ENCODE measurements around the gene GP2.
"Not testable (repeated sequence)": the region's sequence is repeated elsewhere in the genome, so short reads cannot be mapped to it uniquely, and the experiment has no call there.

The GP2 gene

GRCh38 chr16:20325005-20325404 is 2.3 kb downstream of the GP2 start:
- no peak for DNase-seq (ENCODE audit: low read depth in 2 of 2)

DNA sequence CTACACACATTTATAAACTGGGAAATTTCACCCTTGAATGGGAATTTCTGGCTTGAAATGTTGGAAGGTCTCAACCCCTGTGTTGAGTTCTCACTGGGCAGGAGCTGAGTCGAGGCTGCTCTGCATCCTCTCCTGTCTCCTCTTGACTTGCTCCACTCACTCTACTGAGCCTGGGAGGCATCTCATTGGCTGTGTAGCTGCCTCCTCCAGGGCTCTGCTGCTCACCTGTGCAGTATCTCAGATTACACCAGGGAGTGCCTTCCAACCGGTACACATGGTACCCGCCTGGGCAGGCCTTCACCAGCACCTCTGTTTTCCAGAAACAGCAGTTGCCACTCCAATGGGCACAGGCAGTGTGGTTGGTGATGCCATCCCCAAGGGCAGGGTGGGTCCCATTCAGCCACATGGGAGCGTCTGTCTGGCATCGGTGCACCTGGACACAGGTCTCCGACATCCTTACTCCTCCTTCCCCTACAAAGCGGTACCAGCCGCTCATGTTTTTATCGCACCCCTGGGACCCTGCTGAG is 3.7 kb downstream of the GP2 start:
- DNase-seq (ENCODE audit: low read depth in 2 of 2) = no peak

DNA sequence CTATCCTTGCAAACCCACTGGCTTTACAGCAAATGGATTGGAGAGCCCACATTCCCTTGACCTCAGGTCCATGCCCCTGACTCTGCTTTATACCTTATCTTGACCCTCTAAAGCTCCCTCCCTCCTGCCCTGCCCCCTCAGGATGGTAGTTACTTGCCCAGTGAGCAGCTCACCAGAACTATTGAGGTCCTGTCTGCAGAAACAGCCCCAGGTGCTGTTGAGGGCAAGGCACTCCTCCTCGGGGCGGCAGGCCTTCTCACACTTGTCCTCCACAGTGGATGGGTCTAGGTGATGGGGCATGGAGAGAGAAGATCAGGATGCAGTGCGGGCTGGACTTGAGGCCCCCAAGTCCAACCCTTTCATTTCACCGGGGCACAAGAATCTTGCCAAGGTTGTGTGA is 4.6 kb downstream of the GP2 start:
- DNase-seq (ENCODE audit: low read depth in 2 of 2) = no peak

DNA sequence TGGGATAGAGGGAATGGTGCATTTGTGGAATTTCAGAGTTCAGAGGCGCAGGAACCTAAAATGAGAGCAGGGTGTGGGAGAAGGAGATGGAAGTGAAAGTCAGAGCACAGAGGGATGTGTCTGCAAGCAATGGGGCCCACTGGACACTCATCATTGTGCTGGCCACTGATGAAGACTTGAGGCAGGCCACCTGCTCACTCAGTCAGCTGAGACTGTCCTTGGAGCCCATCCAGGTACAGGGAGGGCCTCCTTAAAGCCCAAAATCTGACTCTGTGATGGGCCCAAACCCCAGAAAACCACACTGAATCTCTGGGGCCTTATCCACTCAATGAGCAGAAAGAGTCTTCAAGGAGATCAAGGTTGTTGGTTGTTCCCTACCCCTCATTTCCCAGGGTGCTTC is 5.6 kb downstream of the GP2 start:
- no peak for DNase-seq (ENCODE audit: low read depth in 2 of 2)

GRCh38 chr16:20321051-20321450 is 6.3 kb downstream of the GP2 start:
- DNase-seq (ENCODE audit: low read depth in 2 of 2) = not testable (repeated sequence)

DNA sequence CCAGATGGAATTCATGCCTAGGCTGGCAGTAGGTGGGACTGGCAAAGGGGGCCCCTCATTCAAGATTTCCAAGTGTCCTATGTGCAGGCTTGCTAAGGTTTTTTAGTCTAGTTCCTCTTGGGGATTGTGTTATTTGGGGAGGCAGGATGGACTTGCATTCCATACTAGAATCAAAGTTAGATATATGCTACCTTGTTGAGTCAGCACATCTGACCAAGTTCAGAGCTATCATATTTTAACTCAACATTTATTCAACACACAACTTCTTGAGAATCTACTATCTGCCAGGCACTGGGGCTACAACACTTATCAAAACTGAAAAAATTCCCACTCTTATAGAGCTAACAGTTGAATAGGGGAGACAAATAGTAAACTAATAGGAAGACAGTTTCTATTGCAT is 6.7 kb downstream of the GP2 start:
- no peak for DNase-seq (ENCODE audit: low read depth in 2 of 2)

- DNase-seq (ENCODE audit: low read depth in 2 of 2) = no peak
Measured at GRCh38 chr16:20320178-20320577, 7.1 kb downstream of the GP2 start.

DNA sequence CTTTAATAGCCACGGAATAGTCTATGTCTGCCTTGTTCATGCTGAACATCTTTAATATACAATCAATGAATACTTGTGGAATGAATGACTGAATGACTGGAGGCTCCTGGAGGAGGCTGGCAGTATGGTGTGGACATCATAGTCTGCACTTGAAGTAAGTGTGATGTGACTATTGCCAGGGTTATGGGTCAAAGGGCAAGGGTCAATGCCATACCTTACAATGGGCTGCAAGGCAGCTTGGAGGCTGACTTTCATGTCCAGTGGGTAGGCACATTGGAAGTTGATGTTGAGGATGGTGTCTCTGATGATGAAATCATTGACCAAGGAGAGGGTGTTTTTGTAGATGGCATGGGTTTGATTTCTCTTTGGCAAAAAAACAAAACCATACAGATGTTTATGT is 7.9 kb downstream of the GP2 start:
- DNase-seq (ENCODE audit: low read depth in 2 of 2) = no peak

- DNase-seq (ENCODE audit: low read depth in 2 of 2) = no peak
Measured at GRCh38 chr16:20318437-20318836, 8.9 kb downstream of the GP2 start.

- no peak for DNase-seq (ENCODE audit: low read depth in 2 of 2)
Measured at GRCh38 chr16:20318006-20318405, 9.3 kb downstream of the GP2 start.

GRCh38 chr16:20317117-20317516 is 10.2 kb downstream of the GP2 start:
- DNase-seq (ENCODE audit: low read depth in 2 of 2) = no peak

DNA sequence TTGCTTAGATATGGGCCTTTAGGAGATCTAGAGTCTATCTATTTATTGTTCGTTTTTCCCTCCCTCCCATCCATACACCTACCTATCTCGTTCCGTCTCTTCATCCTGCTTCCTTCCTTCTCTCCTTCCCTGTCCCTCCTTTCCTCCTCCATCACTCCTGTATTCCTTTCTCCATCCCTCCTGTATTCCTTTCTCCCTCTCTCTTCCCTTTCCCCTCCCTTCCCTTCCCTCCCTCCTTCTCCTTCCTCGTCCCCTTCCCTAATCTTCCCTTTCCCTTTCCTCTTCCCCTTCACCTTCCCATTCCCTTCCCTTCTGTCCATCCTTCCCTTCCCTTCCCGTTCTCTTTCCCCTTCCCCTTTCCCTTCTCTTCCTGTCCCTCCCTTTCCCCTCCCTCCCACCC is 10.6 kb downstream of the GP2 start:
- no peak for DNase-seq (ENCODE audit: low read depth in 2 of 2)

DNA sequence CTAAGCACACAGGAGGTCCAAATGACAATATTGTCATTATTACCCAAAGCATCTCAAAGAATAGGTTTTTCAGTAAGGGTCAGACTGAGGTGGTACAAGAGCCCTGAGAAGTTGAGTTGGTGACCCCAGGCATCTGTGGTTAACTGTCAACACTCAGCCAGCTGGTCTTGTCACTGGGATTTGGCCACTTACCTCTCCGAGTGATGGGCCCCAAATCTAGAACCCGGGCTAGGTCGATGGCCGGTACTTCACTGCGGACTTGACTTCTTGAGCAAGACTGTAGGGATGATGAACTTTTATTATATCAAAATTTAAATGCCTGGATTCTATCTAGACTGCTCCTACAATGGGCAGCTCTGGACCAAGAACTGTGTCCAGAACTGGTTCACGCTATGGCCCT is 11.5 kb downstream of the GP2 start:
- DNase-seq (ENCODE audit: low read depth in 2 of 2) = no peak

DNA sequence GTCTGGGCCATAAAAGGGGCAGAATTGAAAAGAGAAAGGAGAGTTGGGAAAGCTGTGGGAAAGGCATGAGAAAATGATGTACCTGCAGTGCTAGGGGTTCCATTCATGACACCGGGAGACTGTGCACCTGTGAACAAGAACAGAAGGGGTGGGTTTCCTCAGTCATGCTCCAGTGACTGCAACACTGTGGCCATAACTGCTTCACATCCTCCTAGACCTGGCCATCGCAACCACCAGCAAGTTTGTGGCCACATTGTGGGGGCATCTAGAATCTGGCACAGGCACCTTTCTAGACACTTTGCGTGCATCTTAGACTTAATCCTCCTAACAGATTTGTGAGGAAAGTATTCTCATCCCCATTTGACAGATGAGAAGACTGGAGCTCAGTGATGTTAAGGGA is 12.7 kb downstream of the GP2 start:
- DNase-seq (ENCODE audit: low read depth in 2 of 2) = no peak

- no peak for DNase-seq (ENCODE audit: low read depth in 2 of 2)
Measured at GRCh38 chr16:20313741-20314140, 13.6 kb downstream of the GP2 start.

DNA sequence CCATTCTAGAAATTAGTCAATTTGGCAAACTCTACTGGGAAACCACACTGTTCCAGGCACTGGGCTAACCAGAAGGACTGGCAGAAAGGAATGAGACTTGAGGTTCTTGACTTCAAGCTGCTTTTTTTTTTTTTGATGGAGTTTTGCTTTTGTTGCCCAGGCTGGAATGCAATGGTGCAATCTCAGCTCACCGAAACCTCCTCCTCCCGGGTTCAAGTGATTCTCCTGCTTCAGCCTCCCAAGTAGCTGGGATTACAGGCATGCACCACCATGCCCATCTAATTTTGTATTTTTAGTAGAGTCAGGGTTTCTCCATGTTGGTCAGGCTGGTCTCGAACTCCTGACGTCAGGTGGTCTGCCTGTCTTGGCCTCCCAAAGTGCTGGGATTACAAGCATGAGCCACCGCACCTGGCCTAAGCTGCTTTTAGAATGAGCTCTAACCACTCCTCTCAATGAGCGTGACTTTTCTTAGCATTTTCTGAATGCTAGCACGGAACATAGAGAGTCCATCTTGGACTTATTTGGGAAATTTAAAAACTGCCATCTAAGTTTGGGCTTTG is 14.7 kb downstream of the GP2 start:
- DNase-seq (ENCODE audit: low read depth in 2 of 2) = not testable (repeated sequence)

- DNase-seq (ENCODE audit: low read depth in 2 of 2) = no peak
Measured at GRCh38 chr16:20311548-20311947, 15.8 kb downstream of the GP2 start.

- DNase-seq (ENCODE audit: low read depth in 2 of 2) = no peak
Measured at GRCh38 chr16:20310421-20311395, 16.6 kb downstream of the GP2 start.

DNA sequence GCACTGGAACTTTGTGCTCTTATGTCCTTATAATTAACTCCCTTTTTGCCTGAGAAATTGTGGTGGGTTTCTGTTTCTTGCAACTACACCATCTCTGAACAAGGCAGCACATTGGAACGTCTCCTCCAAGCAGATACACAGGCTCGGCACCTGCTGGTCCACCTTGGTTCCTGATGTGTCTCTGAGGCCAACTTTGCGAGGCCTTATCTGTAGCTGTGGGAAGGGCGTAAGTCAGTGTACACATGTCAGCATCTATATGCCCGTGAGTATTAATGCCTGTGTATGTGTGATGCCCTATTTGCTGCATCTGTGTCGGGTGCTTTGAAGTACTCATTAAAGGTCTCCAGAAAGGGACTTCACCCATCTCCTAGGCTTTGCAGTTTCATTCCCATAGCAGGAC is 17.5 kb downstream of the GP2 start:
- DNase-seq (ENCODE audit: low read depth in 2 of 2) = no peak

GRCh38 chr16:20308801-20309590 is 18.3 kb downstream of the GP2 start:
- no peak for DNase-seq (ENCODE audit: low read depth in 2 of 2)

GRCh38 chr16:20308266-20308665 is 19.0 kb downstream of the GP2 start:
- DNase-seq (ENCODE audit: low read depth in 2 of 2) = no peak

- DNase-seq (ENCODE audit: low read depth in 2 of 2) = no peak
Measured at GRCh38 chr16:20307791-20308190, 19.5 kb downstream of the GP2 start.

Measured in stimulated activated CD8-positive, alpha-beta memory T cell treated with anti-CD3 and anti-CD28 coated beads, Interleukin-7, amount 100 ng/mL, for 1 hour (primary cell).